Spleen (tissue), 11 donors: Measurements from ENCODE around the gene LRRC40. TPM values are rescaled to one million over a fixed set of nuclear protein-coding genes. Genes with fewer than 3 reads are reported as not detected.
A peak's percentile ranks its signal among the peaks of the same experiment; 100 is the strongest.

ENCODE experiments used
- DNase-seq: peaks from one replicate; pipeline ENCODE4 v3.0.0-alpha.2; 2020
- H3K27ac ChIP-seq, 8 donors: fragments of 200-600 bp; sonication (generic) in 7 of 8; 1 replicate in 4 of 8; 2 replicates in 4 of 8; pipeline versions ENCODE4 v1.5.0 to v1.8.0; 2016 to 2021; ENCODE audit warnings: inconsistent platforms in 4 of 8, mild to moderate bottlenecking in 4 of 8, moderate library complexity in 1 of 8
- H3K27me3 ChIP-seq, 7 donors: fragments of 200-600 bp; sonication (generic) in 6 of 7; replicated peaks in 1 of 7; 1 replicate in 4 of 7; 2 replicates in 3 of 7; pipeline versions ENCODE4 v1.5.0 to v1.8.0; 2016 to 2021; ENCODE audit warnings: inconsistent platforms in 3 of 7, mild to moderate bottlenecking in 1 of 7
- H3K36me3 ChIP-seq, 6 donors: fragments of 200-600 bp; sonication (generic) in 5 of 6; 1 replicate in 4 of 6; 2 replicates in 2 of 6; pipeline versions ENCODE4 v1.5.0 to v1.8.0; 2016 to 2021; ENCODE audit warnings: inconsistent platforms in 2 of 6
- H3K4me1 ChIP-seq, 6 donors: fragments of 200-600 bp; sonication (generic) in 5 of 6; 1 replicate in 3 of 6; 2 replicates in 3 of 6; pipeline versions ENCODE4 v1.5.0 to v1.8.0; 2016 to 2021; ENCODE audit warnings: inconsistent platforms in 3 of 6
- H3K4me3 ChIP-seq, 8 donors: fragments of 200-600 bp; sonication (generic) in 7 of 8; 1 replicate in 4 of 8; 2 replicates in 4 of 8; pipeline versions ENCODE4 v1.5.0 to v1.8.0; 2016 to 2021; ENCODE audit warnings: inconsistent platforms in 4 of 8, mild to moderate bottlenecking in 4 of 8, moderate library complexity in 2 of 8
- H3K9me3 ChIP-seq, 8 donors: fragments of 200-600 bp; sonication (generic) in 7 of 8; 1 replicate in 4 of 8; 2 replicates in 4 of 8; pipeline versions ENCODE4 v1.5.0 to v1.8.0; 2016 to 2021; ENCODE audit warnings: inconsistent platforms in 4 of 8
- CTCF ChIP-seq, 11 experiments: fragments of 200-600 bp in 7 of 11; fragments of 450-650 bp in 4 of 11; sonication (generic) in 4 of 11; IDR thresholded peaks in 8 of 11; conservative IDR thresholded peaks in 3 of 11; 1 replicate in 7 of 11; 2 replicates in 4 of 11; pipeline versions ENCODE4 v1.4.0 to v1.8.0; 2016 to 2021; ENCODE audit warnings: antibody characterized with exemption in 11 of 11, inconsistent platforms in 4 of 11, mild to moderate bottlenecking in 1 of 11
- POLR2A ChIP-seq, 3 donors: fragments of 450-650 bp; IDR thresholded peaks; one replicate each; pipeline ENCODE4 v1.5.1; 2017; ENCODE audit warnings: antibody characterized with exemption in 3 of 3, mild to moderate bottlenecking in 1 of 3
- POLR2AphosphoS5 ChIP-seq, 3 donors: sonication (generic); formaldehyde crosslinking; IDR thresholded peaks; one replicate each; pipeline ENCODE4 v1.5.1; 2017; ENCODE audit warnings: antibody characterized with exemption in 3 of 3
- WGBS, 5 donors: extraction: QIAGEN DNeasy Blood & Tissue Kit in 3 of 5; methylation state at CpG; one replicate each; pipeline versions ENCODE4 v1.1.5 to v1.1.7; 2013 to 2018; 5-methylcytosine and 5-hydroxymethylcytosine counted together
- intact Hi-C: fragments of 100-400 bp; cut with DNase I; formaldehyde crosslinking; loops from one replicate; pipeline ENCODE4 v1.15.0; 2023; ENCODE audit warnings: low total_unique reads
- polyA plus RNA-seq, 3 donors: library from polyadenylated mRNA; stranded (reverse); fragments of 200-250 nt; gene quantifications; one replicate each; pipeline ENCODE4 v1.2.1, GENCODE V29; 2013
- total RNA-seq, 7 donors: library from RNA; depleted of rRNA in 3 of 7; stranded (reverse); fragments of >200 nt in 3 of 7; fragmentation: NEBNext Ultra II Directional in 4 of 7; extraction: Animal tissue kit (Norgen Biotek cat#: 25700) in 4 of 7; gene quantifications; one replicate each; pipeline versions ENCODE4 v1.1.0 to v1.2.1, GENCODE V29; 2016 to 2021
- donor health status: healthy with polysubstance abuse.
- donor health status: DM: no; HTN: no; CAD: no; lungs with moderate emphysema.
- donor health status: DM: no; HTN: no; CAD: no.
- donor health status: Bipolar disorder and iron deficiency.
- donor health status: healthy.
- donor health status: DM: no; HTN: no; CAD: no.
- donor health status: DM: yes; HTN: yes; CAD: no.

Gene LRRC40
- total and polyA plus RNA-seq, 10 donors = 9.0 to 18.4 (median 12.0) TPM

GRCh38 chr1:70221238-70222121 is 16.1 kb upstream of the LRRC40 start, which contains the start of gene SRSF11:
SRSF11 (plus strand) TSS chr1:70221380; CDS start chr1:70221637, 257 bp downstream.
- TF ChIP-seq POLR2AphosphoS5 (IDR thresholded peaks at IDR 0.05) (peak; percentile 92 to 98 (median 95)), CTCF (IDR thresholded peaks at IDR 0.05 in 8 of 11, conservative IDR thresholded peaks at IDR 0.05 in 3 of 11) (peak in 5 of 11 experiments; percentile 18 to 42 (median 35)), POLR2A (IDR thresholded peaks at IDR 0.05) (peak in 2 of 3 donors; percentile 35 to 42)
- intact Hi-C loops = no loop called here
- peaks cover 0 to 50% (median 13%) of the 10 kb centered on the region in 6 donors for H3K36me3 ChIP-seq
- peak within 1 kb of the TSS; percentile 92 to 99 (median 98) for H3K27ac ChIP-seq
- DNase-seq = peak; percentile 99
- H3K4me1 ChIP-seq = peaks cover 23 to 78% (median 51%) of the 10 kb centered on the region in 6 donors
- no peaks in the 10 kb centered on the region for H3K27me3 ChIP-seq
- peak within 1 kb of the TSS; percentile 50 to 84 (median 64) for H3K4me3 ChIP-seq
- no peaks in the 10 kb centered on the region for H3K9me3 ChIP-seq
- WGBS, 5 donors = 0% methylated on average over 69 to 74 of the region's 74 CpGs

GRCh38 chr1:70220517-70221237 is 15.3 kb upstream of the LRRC40 start:
- intact Hi-C loops = no loop called here
- Histone ChIP-seq H3K36me3 (peaks cover 0 to 51% (median 14%) of the 10 kb centered on the region in 6 donors), H3K27me3 (no peaks in the 10 kb centered on the region), H3K9me3 (no peaks in the 10 kb centered on the region), H3K4me3 (peak overlapping the region; percentile 50 to 84 (median 64)), H3K27ac (peak overlapping the region; percentile 92 to 99 (median 98)), H3K4me1 (peaks cover 23 to 78% (median 47%) of the 10 kb centered on the region in 6 donors)
- TF ChIP-seq POLR2AphosphoS5 (IDR thresholded peaks at IDR 0.05) = no peak
- no peak for DNase-seq
- WGBS, 5 donors = 52 to 58% (median 54%) methylated on average over 17 of the region's 17 CpGs

GRCh38 chr1:70220015-70220414 is 14.6 kb upstream of the LRRC40 start:
- Histone ChIP-seq H3K4me3 (no peak overlapping the region), H3K36me3 (peaks cover 0 to 51% (median 12%) of the 10 kb centered on the region in 6 donors), H3K27me3 (no peaks in the 10 kb centered on the region), H3K27ac (peak overlapping the region in 1 of 8 donors; percentile 99), H3K4me1 (peaks cover 23 to 72% (median 44%) of the 10 kb centered on the region in 6 donors), H3K9me3 (no peaks in the 10 kb centered on the region)
- 62 to 79% (median 76%) methylated on average over 2 of the region's 2 CpGs for WGBS, 5 donors
- no peak for TF ChIP-seq POLR2A (IDR thresholded peaks at IDR 0.05)
- TF ChIP-seq CTCF (IDR thresholded peaks at IDR 0.05 in 8 of 11, conservative IDR thresholded peaks at IDR 0.05 in 3 of 11) = no peak
- no peak for TF ChIP-seq POLR2AphosphoS5 (IDR thresholded peaks at IDR 0.05)
- DNase-seq = no peak
- intact Hi-C loops = no loop called here

GRCh38 chr1:70211541-70211940 is 6.2 kb upstream of the LRRC40 start:
- Histone ChIP-seq H3K4me1 (peaks cover 10 to 87% (median 49%) of the 10 kb centered on the region in 6 donors), H3K36me3 (peaks cover 0 to 54% (median 2%) of the 10 kb centered on the region in 6 donors), H3K9me3 (no peaks in the 10 kb centered on the region), H3K27me3 (no peaks in the 10 kb centered on the region), H3K4me3 (no peak overlapping the region), H3K27ac (no peak overlapping the region)
- intact Hi-C loops = no loop called here
- TF ChIP-seq CTCF (IDR thresholded peaks at IDR 0.05 in 8 of 11, conservative IDR thresholded peaks at IDR 0.05 in 3 of 11) = no peak
- no peak for TF ChIP-seq POLR2A (IDR thresholded peaks at IDR 0.05)
- TF ChIP-seq POLR2AphosphoS5 (IDR thresholded peaks at IDR 0.05) = no peak
- DNase-seq = no peak
